GM12874 (cell line): Measurements from ENCODE around the gene RGPD8.

Experiments used
- TF ChIP-seq, protein P1 (sequence below): IDR thresholded peaks from 2 replicates; pipeline ENCODE4 v1.5.1; 2011; ENCODE audit warnings: low read depth, mild to moderate bottlenecking, control low read depth, low read length, moderate library complexity; ENCODE audit not compliant: insufficient read depth

RGPD8 gene

GRCh38 chr2:112451317-112451716 lies 17.9 kb upstream of the RGPD8 start:
- TF ChIP-seq, protein P1, sequence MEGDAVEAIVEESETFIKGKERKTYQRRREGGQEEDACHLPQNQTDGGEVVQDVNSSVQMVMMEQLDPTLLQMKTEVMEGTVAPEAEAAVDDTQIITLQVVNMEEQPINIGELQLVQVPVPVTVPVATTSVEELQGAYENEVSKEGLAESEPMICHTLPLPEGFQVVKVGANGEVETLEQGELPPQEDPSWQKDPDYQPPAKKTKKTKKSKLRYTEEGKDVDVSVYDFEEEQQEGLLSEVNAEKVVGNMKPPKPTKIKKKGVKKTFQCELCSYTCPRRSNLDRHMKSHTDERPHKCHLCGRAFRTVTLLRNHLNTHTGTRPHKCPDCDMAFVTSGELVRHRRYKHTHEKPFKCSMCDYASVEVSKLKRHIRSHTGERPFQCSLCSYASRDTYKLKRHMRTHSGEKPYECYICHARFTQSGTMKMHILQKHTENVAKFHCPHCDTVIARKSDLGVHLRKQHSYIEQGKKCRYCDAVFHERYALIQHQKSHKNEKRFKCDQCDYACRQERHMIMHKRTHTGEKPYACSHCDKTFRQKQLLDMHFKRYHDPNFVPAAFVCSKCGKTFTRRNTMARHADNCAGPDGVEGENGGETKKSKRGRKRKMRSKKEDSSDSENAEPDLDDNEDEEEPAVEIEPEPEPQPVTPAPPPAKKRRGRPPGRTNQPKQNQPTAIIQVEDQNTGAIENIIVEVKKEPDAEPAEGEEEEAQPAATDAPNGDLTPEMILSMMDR: no peak

DNA sequence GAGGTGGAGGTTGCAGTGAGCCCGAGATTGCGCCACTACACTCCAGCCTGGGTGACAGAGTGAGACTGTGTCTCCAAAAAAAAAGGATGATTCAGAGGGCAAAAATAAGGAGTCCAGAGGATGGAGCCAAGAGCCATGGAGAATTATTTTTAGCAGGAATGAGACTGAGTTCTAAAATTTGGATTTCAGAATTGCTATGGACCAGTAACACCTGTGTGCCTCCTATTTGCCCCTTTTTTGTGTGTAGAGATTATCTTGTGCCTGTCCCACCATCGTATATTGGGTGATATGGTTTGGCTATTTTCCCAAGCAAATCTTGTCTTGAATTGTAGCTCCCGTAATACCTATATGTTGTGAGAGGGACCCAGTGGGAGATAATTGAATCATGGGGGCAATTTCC lies 16.4 kb upstream of the RGPD8 start:
- TF ChIP-seq, protein P1: no peak

DNA sequence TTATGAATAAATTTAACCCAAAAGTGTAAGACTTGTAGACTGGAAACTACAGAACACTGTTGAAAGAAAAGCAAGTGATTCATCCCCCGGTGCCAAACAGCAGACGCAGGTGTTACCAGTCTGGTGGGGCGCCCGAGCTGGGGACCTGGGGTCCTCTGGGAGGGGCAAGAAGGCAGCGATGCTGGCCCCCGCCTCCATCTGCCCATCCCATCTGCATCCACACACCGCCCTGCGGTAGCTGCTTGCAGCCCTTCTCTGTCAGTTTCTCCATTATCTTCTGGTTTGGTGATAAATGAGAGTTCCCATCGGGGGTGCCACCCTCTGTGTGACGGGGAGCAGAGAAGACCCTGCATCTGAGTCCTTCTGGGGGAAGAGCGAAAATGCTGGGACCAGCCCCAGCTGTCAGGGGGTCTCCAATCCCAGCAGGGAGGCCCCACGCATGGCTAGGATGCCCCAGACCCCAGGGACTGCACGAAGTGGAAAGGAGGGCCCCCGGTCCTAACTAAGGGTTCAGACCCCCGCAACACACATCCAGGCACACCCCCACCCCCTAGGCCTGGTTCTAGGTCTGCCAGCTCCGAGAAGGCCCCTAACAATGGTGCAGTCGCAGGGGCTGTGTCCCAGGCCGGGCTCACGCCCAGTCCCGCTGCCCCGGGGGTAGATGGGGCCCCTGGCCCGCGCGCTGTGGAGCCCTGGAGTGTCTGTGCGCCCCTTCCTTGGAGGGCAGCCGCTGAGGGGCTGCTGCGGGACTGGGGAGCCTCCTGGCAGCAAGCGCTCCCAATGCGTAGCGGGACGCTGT lies 686 bp upstream of the RGPD8 start:
- TF ChIP-seq, protein P1: no peak

DNA sequence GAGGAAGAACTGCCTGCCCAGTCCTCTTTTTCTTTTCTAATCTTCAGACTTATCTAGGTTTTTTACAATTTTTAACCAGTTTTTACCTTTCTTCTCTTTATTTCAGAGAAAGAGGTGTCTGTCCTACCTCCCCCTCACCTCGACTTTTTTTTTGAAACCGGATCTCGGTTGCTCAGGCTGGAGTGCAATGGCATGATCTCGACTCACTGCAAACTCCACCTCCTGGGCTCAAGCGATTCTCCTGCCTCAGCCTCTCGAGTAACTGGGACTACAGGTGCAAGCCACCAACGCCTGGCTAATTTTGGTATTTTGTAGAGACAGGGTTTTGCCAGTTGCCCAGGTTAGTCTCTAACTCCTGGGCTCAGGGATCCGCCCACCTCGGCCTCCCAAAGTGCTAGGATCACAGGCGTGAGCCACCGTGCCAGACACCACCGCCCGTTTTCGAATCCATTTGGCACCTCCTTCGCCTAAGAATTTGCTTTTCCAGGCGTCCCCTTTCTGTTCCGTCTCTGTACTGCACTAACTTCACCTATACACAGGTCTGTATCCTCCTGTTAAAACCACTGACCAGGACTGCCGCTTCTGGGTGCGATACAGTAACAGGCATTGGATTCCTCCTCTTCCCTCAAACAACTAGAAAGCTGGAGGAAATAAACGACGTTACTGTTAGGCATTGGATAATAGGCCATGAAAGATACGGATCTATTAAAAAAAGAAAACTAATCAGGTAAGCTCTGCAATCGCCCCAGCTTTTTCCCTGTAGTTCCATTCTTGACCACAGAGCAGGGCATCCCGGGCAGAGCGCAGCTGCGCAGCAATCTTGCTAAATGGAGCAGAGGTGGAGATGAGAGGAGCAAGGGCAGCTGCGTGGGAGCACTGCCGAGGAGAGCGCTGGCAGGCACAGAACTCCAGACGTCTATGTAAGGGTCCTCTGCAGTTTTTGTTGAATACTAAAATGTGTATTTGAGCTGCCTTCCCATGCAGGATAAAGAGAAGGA lies 88.1 kb downstream of the RGPD8 start:
- TF ChIP-seq, protein P1: no peak

DNA sequence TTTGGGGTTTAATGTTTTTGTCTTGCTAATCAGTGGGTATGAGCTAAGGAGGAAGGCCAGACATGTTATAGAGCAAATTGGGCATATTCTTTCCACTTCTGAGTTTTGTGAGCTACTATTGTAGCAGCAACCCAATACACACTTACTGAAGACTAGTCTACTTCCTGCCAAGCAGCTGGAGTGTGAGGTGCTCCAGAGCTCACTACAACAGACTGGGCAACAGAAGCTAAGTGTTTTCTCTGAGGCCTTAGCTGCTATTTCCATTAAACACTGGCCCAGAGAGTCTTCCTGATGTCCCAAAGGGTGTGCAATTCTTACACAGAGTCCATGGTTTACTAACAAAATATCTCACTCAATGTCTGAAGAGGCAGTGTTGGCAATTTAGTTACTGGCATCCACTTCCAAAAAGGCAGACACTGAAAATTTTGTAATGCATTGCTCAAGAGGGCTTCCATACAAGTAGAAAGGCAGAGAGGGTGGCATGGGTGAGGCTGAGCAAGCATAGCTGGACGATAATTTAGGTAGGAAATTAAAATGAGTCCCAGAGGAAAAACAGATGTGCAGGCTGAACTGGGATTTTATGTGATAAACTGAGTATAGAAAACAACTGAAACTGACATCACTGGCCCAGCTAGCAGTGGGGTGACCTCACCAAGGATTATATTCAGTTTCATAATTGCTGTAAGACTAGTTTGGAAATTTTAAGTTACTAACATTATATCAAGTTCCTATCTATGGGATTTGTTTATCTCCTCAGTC lies 89.4 kb downstream of the RGPD8 start:
- TF ChIP-seq, protein P1: no peak

- TF ChIP-seq, protein P1: no peak
Measured at GRCh38 chr2:112342067-112342550, 91.3 kb downstream of the RGPD8 start.
